ENCODE measurements around the gene VILL.
"Not testable (repeated sequence)": the region's sequence is repeated elsewhere in the genome, so short reads cannot be mapped to it uniquely, and the experiment has no call there.

Gene VILL

DNA sequence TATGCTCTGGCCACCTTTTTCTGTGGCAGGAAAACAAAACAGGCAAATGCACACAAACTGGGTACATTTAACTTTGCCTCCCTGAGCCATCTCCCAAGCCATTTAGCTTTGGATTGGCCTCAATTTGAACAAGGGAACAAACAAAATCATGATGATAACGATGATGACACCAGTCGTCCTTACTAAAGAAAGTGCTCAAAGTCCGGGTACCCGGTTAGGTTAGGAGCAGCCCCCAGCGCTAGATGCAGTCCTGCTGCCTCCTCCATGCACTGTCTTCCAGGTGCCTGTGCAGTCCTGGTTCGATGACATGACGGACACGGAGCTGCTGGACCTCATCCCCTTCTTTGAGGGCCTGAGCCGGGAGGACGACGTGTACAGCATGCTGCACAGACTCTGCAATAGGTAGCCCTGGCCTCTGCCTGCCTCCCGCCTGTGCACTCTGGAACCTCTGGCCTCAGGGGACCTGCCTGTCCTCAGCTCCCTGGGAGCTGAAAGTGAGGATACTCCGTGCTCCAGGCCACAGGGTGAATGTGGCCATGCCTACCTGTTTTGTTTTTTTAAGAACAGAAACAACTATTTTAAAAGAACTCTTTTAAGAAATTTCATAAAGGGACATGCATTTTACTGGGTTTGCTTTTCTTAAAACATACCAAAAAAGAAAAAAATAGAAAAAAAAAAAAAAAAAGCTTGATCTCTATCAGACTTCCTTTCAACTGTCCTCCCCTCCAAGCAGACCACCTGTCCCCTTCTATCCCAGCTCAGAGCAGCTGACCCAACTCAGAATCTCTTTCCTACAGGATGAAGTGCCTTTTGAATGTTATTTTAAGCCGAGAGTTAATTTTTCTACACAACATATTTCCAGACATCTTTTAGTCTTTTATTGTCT, 9.9 kb upstream of the VILL start:
- no peak overlapping the region for H3K4me3 ChIP-seq (ENCODE audit: low read length)
- no peaks in the 10 kb centered on the region for H3K27me3 ChIP-seq (ENCODE audit: control insufficient read depth, insufficient read depth, low read length)
- H3K9me3 ChIP-seq (replicated peaks; ENCODE audit: low read length), result no peaks in the 10 kb centered on the region
- peaks cover 55% of the 10 kb centered on the region for H3K36me3 ChIP-seq (ENCODE audit: insufficient read depth, low read length)
- no peak overlapping the region for H3K9ac ChIP-seq (ENCODE audit: low read depth, low read length)
- no peak overlapping the region for H3K4me2 ChIP-seq (ENCODE audit: low read length)
- peaks cover 4% of the 10 kb centered on the region for H3K4me1 ChIP-seq (ENCODE audit: control insufficient read depth, insufficient read depth, low read length)

DNA sequence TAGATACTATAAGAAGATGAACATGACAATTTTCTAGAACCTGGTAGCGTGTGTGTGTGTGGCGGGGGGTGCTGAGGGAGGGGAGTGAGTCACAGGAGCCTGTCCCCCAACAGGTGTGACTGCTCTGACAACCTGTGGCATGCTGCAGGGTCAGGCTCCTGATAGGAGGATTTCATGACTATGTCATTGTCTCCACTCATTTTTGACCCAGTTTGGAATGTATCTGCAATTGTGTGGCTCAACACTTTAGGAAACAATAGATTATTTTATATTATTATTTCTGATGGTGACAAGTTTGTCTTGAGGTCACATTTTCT, 9.3 kb upstream of the VILL start:
- Histone ChIP-seq H3K9ac (ENCODE audit: low read depth, low read length) (no peak overlapping the region), H3K9me3 (replicated peaks; ENCODE audit: low read length) (no peaks in the 10 kb centered on the region), H3K27me3 (ENCODE audit: control insufficient read depth, insufficient read depth, low read length) (no peaks in the 10 kb centered on the region), H3K4me2 (ENCODE audit: low read length) (no peak overlapping the region), H3K36me3 (ENCODE audit: insufficient read depth, low read length) (peaks cover 49% of the 10 kb centered on the region), H3K4me3 (ENCODE audit: low read length) (no peak overlapping the region), H3K4me1 (ENCODE audit: control insufficient read depth, insufficient read depth, low read length) (peaks cover 4% of the 10 kb centered on the region)

DNA sequence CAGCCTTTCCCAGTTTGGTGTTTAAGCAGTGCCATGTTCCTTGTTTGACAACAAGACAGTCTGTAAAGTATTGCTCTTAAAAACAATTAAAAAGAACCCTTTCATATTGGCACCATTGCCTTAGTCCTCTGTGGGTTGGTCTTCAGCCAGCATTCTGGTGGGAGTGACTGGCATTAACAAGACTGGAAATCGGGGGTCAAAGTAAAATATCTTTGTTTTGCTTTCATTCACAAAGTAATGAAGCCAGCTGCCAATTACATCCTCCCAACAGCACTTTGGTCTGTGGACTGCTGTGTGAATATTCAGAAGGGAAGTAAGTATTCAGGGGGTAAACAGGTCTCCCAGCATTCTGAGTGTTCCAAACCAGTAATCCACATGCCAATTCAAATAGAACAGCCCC, 8.3 kb upstream of the VILL start:
- H3K27me3 ChIP-seq (ENCODE audit: control insufficient read depth, insufficient read depth, low read length), result no peaks in the 10 kb centered on the region
- H3K9me3 ChIP-seq (replicated peaks; ENCODE audit: low read length), result no peaks in the 10 kb centered on the region
- H3K4me1 ChIP-seq (ENCODE audit: control insufficient read depth, insufficient read depth, low read length), result peaks cover 4% of the 10 kb centered on the region
- peaks cover 40% of the 10 kb centered on the region for H3K36me3 ChIP-seq (ENCODE audit: insufficient read depth, low read length)
- H3K4me3 ChIP-seq (ENCODE audit: low read length), result no peak overlapping the region
- no peak overlapping the region for H3K9ac ChIP-seq (ENCODE audit: low read depth, low read length)
- no peak overlapping the region for H3K4me2 ChIP-seq (ENCODE audit: low read length)

DNA sequence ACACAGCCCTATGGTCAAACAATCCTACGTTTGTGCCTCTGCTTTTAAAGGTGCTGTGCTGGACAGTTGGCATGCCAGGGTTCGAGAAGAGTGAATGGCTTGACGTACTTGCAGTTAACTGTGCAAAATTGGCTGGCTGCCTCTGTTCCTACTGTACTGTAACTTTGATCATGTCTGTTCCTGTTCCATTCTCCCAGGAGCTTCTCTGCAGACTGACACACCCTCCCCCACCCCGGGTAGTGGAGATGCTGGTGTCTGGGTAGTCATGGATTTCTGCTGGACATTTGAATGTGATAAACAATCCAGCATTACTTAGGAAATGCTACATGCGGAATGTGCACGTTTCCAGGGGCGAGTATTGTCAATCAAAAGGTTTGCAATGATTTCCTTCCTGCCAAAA, 6.5 kb upstream of the VILL start:
- Histone ChIP-seq H3K9ac (ENCODE audit: low read depth, low read length) (no peak overlapping the region), H3K27me3 (ENCODE audit: control insufficient read depth, insufficient read depth, low read length) (no peaks in the 10 kb centered on the region), H3K4me1 (ENCODE audit: control insufficient read depth, insufficient read depth, low read length) (peaks cover 4% of the 10 kb centered on the region), H3K36me3 (ENCODE audit: insufficient read depth, low read length) (peaks cover 40% of the 10 kb centered on the region), H3K4me3 (ENCODE audit: low read length) (no peak overlapping the region), H3K9me3 (replicated peaks; ENCODE audit: low read length) (no peaks in the 10 kb centered on the region), H3K4me2 (ENCODE audit: low read length) (no peak overlapping the region)

DNA sequence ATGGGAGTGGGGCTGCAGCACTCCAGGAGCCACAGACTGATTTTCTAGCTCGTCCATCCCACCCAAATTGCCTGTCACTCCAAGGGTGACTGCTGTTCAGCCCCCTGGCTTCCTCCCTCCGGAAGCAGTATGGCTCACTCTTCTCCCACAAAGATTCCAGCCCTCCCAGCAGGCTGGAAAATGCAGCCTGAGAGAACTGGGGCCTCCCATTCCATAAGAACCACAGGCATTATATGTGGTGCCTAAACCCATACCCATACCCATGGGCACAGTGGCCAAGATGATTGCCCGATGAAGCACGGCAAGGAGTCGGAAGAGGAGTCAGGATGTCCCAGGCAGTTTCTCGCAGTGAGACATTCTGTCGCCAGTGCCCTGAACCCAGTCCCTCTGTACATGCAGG, 6.0 kb upstream of the VILL start:
- Histone ChIP-seq H3K27me3 (ENCODE audit: control insufficient read depth, insufficient read depth, low read length) (no peaks in the 10 kb centered on the region), H3K9ac (ENCODE audit: low read depth, low read length) (no peak overlapping the region)

DNA sequence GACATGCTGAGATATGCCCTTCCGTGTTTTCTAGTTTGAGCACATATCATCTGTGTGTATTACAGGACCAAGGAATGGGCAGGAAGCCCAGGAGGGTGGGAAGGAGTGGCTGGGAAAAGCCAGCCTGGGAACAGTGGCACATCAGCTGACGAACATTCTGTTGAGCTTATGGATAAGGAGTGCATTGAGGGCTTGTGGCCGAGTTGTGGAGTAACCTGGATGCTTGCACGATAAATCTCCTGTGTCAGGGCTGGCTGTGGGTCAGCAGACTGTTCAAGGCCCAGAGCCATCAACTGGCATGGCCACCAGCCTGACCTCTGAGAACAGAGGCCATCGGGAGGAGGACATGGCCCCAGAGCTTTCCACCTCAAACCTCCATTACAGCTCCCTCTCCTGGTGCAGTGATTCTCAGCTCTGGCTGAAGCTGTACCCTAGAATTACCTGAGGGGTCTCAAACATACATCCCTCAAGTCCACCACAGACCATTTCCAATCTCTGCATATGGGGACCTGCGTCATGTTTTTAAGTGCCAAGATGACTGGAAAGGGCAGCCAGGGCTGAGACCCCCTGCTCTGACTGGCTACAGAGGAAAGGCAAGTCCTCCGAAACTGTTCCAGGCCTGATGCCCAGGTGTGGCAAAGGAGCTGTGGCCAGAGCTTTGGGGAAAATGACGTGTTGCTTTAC, 4.8 kb upstream of the VILL start:
- Histone ChIP-seq H3K9me3 (replicated peaks; ENCODE audit: low read length) (no peaks in the 10 kb centered on the region), H3K36me3 (ENCODE audit: insufficient read depth, low read length) (peaks cover 32% of the 10 kb centered on the region), H3K4me2 (ENCODE audit: low read length) (no peak overlapping the region), H3K4me1 (ENCODE audit: control insufficient read depth, insufficient read depth, low read length) (peaks cover under 1% of the 10 kb centered on the region), H3K4me3 (ENCODE audit: low read length) (no peak overlapping the region), H3K9ac (ENCODE audit: low read depth, low read length) (no peak overlapping the region), H3K27me3 (ENCODE audit: control insufficient read depth, insufficient read depth, low read length) (no peaks in the 10 kb centered on the region)

More for the DNA sequence above, 6.0 kb upstream of the VILL start:
- H3K4me1 ChIP-seq (ENCODE audit: control insufficient read depth, insufficient read depth, low read length), result peaks cover 4% of the 10 kb centered on the region
- peaks cover 40% of the 10 kb centered on the region for H3K36me3 ChIP-seq (ENCODE audit: insufficient read depth, low read length)
- no peak overlapping the region for H3K4me3 ChIP-seq (ENCODE audit: low read length)
- no peak overlapping the region for H3K4me2 ChIP-seq (ENCODE audit: low read length)
- no peaks in the 10 kb centered on the region for H3K9me3 ChIP-seq (replicated peaks; ENCODE audit: low read length)

DNA sequence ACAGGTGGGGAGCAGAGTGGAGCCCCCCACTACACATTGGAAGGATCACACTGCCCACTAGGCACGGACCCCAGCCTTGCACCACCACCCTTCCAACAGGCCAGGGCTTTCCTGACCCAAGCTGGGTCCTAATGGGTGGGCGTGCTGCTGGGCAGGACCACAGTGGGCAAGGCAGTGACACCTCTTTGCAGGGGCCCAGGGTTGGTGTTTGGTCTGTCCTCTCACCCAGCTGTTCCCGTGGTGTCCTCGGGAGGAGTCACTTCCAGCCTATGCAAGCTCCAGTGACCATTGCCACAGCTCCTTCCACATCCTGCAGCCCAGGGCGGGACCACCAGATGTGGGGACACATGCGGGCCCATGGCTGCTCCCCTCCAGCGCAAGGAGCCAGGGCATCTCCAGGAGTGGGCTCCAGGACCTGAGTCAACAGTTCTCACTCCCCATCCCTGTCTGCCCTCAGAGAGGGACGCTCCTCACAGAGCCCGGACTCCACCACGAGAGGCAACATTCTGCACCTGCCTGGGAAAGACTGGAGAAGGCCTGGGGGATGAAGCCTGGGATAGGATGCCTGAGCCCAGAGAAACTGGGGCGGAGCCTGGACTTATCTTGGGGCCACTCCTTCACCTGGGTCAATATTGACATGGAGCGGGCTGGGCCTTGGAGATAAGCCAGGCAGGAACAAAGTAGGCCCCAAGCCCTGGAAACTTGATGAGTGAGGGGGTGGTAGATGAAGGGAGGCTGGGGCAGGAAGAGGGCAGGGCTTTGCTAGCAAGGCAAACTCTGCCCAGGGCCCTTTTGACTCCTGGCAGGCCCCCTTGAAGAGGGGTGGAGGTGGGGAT, 3.9 kb upstream of the VILL start:
- H3K9me3 ChIP-seq (replicated peaks; ENCODE audit: low read length), result no peaks in the 10 kb centered on the region
- no peak overlapping the region for H3K9ac ChIP-seq (ENCODE audit: low read depth, low read length)
- H3K4me2 ChIP-seq (ENCODE audit: low read length), result no peak overlapping the region
- no peaks in the 10 kb centered on the region for H3K4me1 ChIP-seq (ENCODE audit: control insufficient read depth, insufficient read depth, low read length)
- H3K27me3 ChIP-seq (ENCODE audit: control insufficient read depth, insufficient read depth, low read length), result no peaks in the 10 kb centered on the region
- peaks cover 26% of the 10 kb centered on the region for H3K36me3 ChIP-seq (ENCODE audit: insufficient read depth, low read length)
- no peak overlapping the region for H3K4me3 ChIP-seq (ENCODE audit: low read length)

DNA sequence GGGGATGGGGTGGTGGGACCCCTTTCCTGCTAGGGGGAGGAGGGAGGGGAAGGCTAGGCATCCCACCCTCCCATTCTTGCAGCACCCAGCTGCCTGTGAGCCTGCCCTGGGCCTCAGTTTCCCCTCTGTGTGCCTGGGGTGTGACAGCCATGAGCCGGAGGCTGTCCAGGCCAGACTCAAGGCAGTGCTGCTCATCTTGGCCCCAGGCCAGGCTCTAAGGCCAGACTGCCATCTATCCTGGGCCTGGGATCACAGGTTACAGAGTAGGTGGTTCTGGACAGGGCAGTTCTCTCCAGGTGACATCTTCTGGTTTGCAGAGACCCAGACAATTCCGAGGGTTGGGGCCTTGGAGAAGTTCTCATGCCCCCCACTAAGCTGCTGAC, 3.3 kb upstream of the VILL start:
- peaks cover 20% of the 10 kb centered on the region for H3K36me3 ChIP-seq (ENCODE audit: insufficient read depth, low read length)
- H3K4me1 ChIP-seq (ENCODE audit: control insufficient read depth, insufficient read depth, low read length), result no peaks in the 10 kb centered on the region
- H3K4me2 ChIP-seq (ENCODE audit: low read length), result no peak overlapping the region
- no peak overlapping the region for H3K4me3 ChIP-seq (ENCODE audit: low read length)
- H3K9me3 ChIP-seq (replicated peaks; ENCODE audit: low read length), result no peaks in the 10 kb centered on the region
- H3K27me3 ChIP-seq (ENCODE audit: control insufficient read depth, insufficient read depth, low read length), result no peaks in the 10 kb centered on the region
- no peak overlapping the region for H3K9ac ChIP-seq (ENCODE audit: low read depth, low read length)

DNA sequence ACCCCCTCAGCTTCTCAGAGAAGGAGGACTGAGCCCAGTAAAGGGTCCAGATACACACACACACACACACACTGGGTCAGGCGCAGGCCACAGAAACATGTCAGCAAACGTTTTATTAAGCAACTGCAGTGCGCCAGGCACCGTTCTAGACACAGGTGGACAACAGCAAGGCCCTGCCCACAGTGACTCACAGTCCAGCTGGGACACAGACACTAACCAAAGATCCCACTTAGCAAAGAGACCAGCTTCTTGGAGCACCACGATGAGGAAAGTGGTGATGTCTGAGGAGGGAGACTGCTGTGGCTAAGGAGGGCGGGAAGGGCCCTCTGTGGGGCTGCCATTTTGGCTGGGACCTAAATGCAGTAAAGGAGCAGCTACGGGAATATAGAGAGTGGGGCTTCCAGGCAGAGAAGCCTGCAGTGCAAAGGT, 2.8 kb upstream of the VILL start:
- Histone ChIP-seq H3K36me3 (ENCODE audit: insufficient read depth, low read length) (peaks cover 16% of the 10 kb centered on the region), H3K4me1 (ENCODE audit: control insufficient read depth, insufficient read depth, low read length) (no peaks in the 10 kb centered on the region), H3K4me3 (ENCODE audit: low read length) (no peak overlapping the region), H3K27me3 (ENCODE audit: control insufficient read depth, insufficient read depth, low read length) (no peaks in the 10 kb centered on the region), H3K9ac (ENCODE audit: low read depth, low read length) (no peak overlapping the region), H3K4me2 (ENCODE audit: low read length) (no peak overlapping the region), H3K9me3 (replicated peaks; ENCODE audit: low read length) (no peaks in the 10 kb centered on the region)

DNA sequence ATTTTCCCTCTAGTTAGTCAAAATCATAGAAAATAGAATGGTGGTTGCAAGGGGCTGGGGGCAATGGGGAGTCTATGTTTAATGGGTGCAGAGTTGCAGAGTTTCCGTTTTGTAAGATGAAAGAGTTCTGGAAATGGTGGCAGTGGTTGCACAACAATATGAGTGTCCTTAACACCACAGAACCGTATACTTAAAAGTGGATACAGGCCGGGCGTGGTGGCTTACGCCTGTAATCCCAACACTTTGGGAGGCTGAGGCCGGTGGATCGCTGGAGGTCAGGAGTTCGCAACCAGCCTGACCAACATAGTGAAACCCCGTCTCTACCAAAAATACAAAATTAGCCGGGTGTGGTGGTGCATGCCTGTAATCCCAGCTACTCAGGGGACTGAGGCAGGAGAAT, 2.2 kb upstream of the VILL start:
- not testable (repeated sequence) for H3K9me3 ChIP-seq (replicated peaks; ENCODE audit: low read length); H3K4me1 ChIP-seq (ENCODE audit: control insufficient read depth, insufficient read depth, low read length); H3K4me2 ChIP-seq (ENCODE audit: low read length); H3K4me3 ChIP-seq (ENCODE audit: low read length); H3K27me3 ChIP-seq (ENCODE audit: control insufficient read depth, insufficient read depth, low read length); H3K9ac ChIP-seq (ENCODE audit: low read depth, low read length)
- peaks cover 16% of the 10 kb centered on the region for H3K36me3 ChIP-seq (ENCODE audit: insufficient read depth, low read length)

DNA sequence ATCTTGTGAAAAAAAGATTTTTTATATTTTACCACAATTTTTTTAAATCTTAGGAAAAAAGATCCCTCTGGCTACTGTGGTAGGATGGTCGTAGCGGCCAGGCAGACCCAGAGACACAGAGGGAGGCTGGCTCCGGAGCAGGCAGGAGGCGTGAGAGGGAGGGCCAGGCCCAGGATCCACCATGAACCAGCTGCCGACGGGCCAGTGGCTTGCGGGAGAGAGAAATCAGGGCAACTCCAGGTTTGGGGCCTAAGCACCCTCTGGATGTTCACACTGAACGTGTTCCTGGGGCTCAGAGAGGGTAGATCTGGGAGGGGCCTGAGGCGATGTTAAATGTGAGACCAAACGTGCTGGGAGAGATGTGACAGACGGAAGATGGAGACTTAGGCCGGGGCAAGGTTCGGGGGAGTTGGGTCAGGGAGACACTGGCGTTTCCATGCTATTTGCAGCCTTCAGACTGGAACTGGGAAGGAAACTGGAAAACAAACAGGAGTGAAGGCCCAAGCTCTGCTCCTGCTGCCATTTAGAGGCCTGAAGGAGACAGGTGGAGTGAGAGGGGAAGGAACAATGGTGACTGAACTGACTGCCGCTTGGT, 1.6 kb upstream of the VILL start:
- Histone ChIP-seq H3K4me2 (ENCODE audit: low read length) (no peak overlapping the region), H3K9ac (ENCODE audit: low read depth, low read length) (no peak overlapping the region), H3K36me3 (ENCODE audit: insufficient read depth, low read length) (peaks cover 12% of the 10 kb centered on the region), H3K27me3 (ENCODE audit: control insufficient read depth, insufficient read depth, low read length) (no peaks in the 10 kb centered on the region), H3K9me3 (replicated peaks; ENCODE audit: low read length) (no peaks in the 10 kb centered on the region), H3K4me3 (ENCODE audit: low read length) (no peak overlapping the region), H3K4me1 (ENCODE audit: control insufficient read depth, insufficient read depth, low read length) (peaks cover 6% of the 10 kb centered on the region)

All from skeletal muscle satellite cell (primary cell).